MM.1S (cell line): Measurements from ENCODE around the gene TMEM176B.

Experiments used
- DNase-seq: peaks from one replicate; pipeline ENCODE4 v3.0.0-alpha.2; 2015
- H2AFZ ChIP-seq: fragments of 300-600 bp; sonication (generic); 2 replicates; pipeline ENCODE4 v1.6.0; 2016; ENCODE audit warnings: antibody characterized with exemption, low read length
- H3F3A ChIP-seq: fragments of 300-600 bp; sonication (generic); 2 replicates; pipeline ENCODE4 v1.6.1; 2016; ENCODE audit warnings: mild to moderate bottlenecking, antibody characterized with exemption, low read length, moderate library complexity, mixed read lengths; ENCODE audit not compliant: insufficient read depth
- H3K27ac ChIP-seq: fragments of 300-600 bp; sonication (generic); 2 replicates; pipeline ENCODE4 v1.5.1; 2016; ENCODE audit warnings: mild to moderate bottlenecking, low read length
- H3K27me3 ChIP-seq: fragments of 300-600 bp; sonication (generic); replicated peaks from 2 replicates; pipeline ENCODE4 v1.6.0; 2016; ENCODE audit warnings: low read length; ENCODE audit not compliant: insufficient read depth
- H3K36me3 ChIP-seq: fragments of 300-600 bp; sonication (generic); replicated peaks from 2 replicates; pipeline ENCODE4 v1.6.1; 2016; ENCODE audit warnings: mild to moderate bottlenecking, low read length, mixed read lengths; ENCODE audit not compliant: insufficient read depth
- H3K4me1 ChIP-seq: fragments of 300-600 bp; sonication (generic); 2 replicates; pipeline ENCODE4 v1.6.1; 2016; ENCODE audit warnings: low read length, mixed read lengths
- H3K4me2 ChIP-seq: fragments of 300-600 bp; sonication (generic); 2 replicates; pipeline ENCODE4 v1.6.0; 2016; ENCODE audit warnings: low read depth, low read length
- H3K4me3 ChIP-seq: fragments of 300-600 bp; sonication (generic); 2 replicates; pipeline ENCODE4 v1.5.1; 2016; ENCODE audit warnings: low read length, mixed read lengths
- H3K79me2 ChIP-seq: fragments of 300-600 bp; sonication (generic); 2 replicates; pipeline ENCODE4 v1.6.1; 2016; ENCODE audit warnings: mixed run types, low read length, mixed read lengths
- H3K9ac ChIP-seq: fragments of 300-600 bp; sonication (generic); 2 replicates; pipeline ENCODE4 v1.6.1; 2016; ENCODE audit warnings: low read length, mixed read lengths
- H3K9me2 ChIP-seq: fragments of 300-600 bp; sonication (generic); replicated peaks from 2 replicates; pipeline ENCODE4 v1.6.1; 2016; ENCODE audit warnings: mild to moderate bottlenecking, low read length, mixed read lengths; ENCODE audit not compliant: insufficient read depth
- H3K9me3 ChIP-seq: fragments of 300-600 bp; sonication (generic); replicated peaks from 2 replicates; pipeline ENCODE4 v1.6.1; 2016; ENCODE audit warnings: mild to moderate bottlenecking, low read length, mixed read lengths; ENCODE audit not compliant: insufficient read depth
- H4K20me1 ChIP-seq: fragments of 300-600 bp; sonication (generic); 2 replicates; pipeline ENCODE4 v1.6.1; 2016; ENCODE audit warnings: mild to moderate bottlenecking, low read length, moderate library complexity, mixed read lengths; ENCODE audit not compliant: insufficient read depth
- EZH2 ChIP-seq: fragments of 300-600 bp; sonication (generic); optimal IDR thresholded peaks from 2 replicates; pipeline ENCODE3; 2017; ENCODE audit warnings: low read depth, mild to moderate bottlenecking, antibody characterized with exemption, low read length, mixed read lengths
- EZH2phosphoT487 ChIP-seq: fragments of 300-600 bp; sonication (generic); IDR thresholded peaks from 2 replicates; pipeline ENCODE4 v1.6.1; 2018; ENCODE audit warnings: antibody characterized with exemption, low read length
- TF ChIP-seq, protein P1 (sequence below): fragments of 300-600 bp; sonication (generic); IDR thresholded peaks from 2 replicates; pipeline ENCODE4 v1.5.1; 2016; ENCODE audit warnings: antibody characterized with exemption, low read length, mixed read lengths

TMEM176B gene

DNA sequence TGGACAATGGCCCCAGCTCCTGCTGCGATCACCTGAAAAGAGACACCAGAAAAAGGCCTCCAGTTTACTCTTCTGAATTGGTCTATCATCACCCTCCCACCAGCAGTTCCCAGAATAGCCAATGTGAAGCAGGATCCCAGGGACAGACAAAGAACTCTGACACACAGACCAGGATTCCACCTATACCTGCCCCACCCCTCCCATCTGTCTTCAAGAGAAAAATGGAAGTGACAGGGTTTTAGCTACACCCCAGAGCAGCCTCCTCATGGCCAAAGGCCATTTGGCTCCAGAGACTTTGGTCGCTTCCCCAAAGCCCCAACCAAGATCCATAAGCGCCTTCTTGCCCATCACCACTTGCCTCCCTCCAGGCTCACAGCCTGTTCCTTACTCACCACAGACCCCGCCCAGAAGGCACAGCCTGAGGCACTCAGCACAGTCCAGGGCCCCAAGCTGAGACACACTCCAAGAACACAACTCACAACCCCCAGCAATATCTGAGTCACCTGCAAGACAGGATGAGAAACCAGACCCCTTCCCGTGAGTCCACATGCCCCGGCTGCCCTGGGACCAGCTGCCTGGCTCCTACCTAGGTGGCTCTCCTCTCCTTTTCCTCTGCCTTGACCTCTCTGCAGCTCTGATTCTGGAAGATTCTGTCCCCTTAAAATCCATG lies 6.5 kb downstream of the TMEM176B start:
- H3K79me2 ChIP-seq: no peaks in the 10 kb centered on the region
- H3K27me3 ChIP-seq: no peaks in the 10 kb centered on the region; the same call in 1 of the 2 replicates
- no peak overlapping the region for H3K9ac ChIP-seq
- H3F3A ChIP-seq: no peaks in the 10 kb centered on the region
- H4K20me1 ChIP-seq: no peaks in the 10 kb centered on the region
- H3K4me3 ChIP-seq: no peak overlapping the region
- TF ChIP-seq EZH2 (no peak), EZH2phosphoT487 (no peak)
- TF ChIP-seq, protein P1, sequence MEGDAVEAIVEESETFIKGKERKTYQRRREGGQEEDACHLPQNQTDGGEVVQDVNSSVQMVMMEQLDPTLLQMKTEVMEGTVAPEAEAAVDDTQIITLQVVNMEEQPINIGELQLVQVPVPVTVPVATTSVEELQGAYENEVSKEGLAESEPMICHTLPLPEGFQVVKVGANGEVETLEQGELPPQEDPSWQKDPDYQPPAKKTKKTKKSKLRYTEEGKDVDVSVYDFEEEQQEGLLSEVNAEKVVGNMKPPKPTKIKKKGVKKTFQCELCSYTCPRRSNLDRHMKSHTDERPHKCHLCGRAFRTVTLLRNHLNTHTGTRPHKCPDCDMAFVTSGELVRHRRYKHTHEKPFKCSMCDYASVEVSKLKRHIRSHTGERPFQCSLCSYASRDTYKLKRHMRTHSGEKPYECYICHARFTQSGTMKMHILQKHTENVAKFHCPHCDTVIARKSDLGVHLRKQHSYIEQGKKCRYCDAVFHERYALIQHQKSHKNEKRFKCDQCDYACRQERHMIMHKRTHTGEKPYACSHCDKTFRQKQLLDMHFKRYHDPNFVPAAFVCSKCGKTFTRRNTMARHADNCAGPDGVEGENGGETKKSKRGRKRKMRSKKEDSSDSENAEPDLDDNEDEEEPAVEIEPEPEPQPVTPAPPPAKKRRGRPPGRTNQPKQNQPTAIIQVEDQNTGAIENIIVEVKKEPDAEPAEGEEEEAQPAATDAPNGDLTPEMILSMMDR: no peak
- no peak for DNase-seq
- H3K4me1 ChIP-seq: no peaks in the 10 kb centered on the region
- H3K27ac ChIP-seq: no peak overlapping the region
- no peaks in the 10 kb centered on the region for H3K9me3 ChIP-seq
- no peak overlapping the region for H3K4me2 ChIP-seq
- no peaks in the 10 kb centered on the region for H3K36me3 ChIP-seq
- no peaks in the 10 kb centered on the region for H3K9me2 ChIP-seq
- no peak overlapping the region for H2AFZ ChIP-seq

DNA sequence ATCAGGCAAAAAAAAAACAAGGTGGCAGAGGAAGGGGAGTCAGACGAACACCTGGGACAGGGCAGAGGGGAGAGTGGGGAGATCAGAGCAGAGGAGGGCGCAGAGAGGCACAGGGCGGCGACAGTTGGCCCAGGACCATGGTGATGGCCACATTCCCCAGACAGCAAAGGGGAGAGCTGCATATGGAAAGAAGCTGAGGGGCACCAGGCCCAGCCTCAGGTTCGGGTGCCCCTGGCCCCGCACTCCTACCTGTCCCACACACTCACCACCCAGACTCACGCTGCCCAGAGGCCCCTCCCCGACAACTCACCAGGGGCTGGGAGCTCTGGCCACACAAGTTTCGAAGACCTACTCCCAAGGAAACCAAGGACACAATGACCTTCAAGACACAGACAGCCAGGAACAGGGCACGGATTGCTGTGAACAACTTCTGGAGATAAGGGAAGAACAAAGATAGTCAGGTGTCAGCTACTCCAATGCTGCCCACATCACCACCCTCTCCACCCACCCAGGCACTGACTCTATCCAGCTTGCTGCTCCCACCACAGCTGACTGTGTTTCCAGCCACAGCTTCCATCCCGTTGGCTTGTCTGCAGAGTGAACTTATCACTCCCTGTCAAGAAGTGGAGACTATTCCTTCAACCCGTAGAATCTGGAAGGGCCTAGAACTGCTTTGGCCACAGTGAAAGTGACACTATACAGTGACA lies 8.3 kb downstream of the TMEM176B start:
- H2AFZ ChIP-seq: no peak overlapping the region
- no peaks in the 10 kb centered on the region for H3F3A ChIP-seq
- H3K27me3 ChIP-seq: no peaks in the 10 kb centered on the region
- H3K9me3 ChIP-seq: no peaks in the 10 kb centered on the region
- no peaks in the 10 kb centered on the region for H4K20me1 ChIP-seq
- DNase-seq: no peak
- no peaks in the 10 kb centered on the region for H3K4me1 ChIP-seq
- TF ChIP-seq, protein P1: no peak
- TF ChIP-seq EZH2phosphoT487 (no peak), EZH2 (no peak)
- H3K27ac ChIP-seq: no peak overlapping the region
- no peak overlapping the region for H3K4me2 ChIP-seq
- no peaks in the 10 kb centered on the region for H3K36me3 ChIP-seq
- no peaks in the 10 kb centered on the region for H3K79me2 ChIP-seq
- no peaks in the 10 kb centered on the region for H3K9me2 ChIP-seq
- H3K9ac ChIP-seq: no peak overlapping the region
- no peak overlapping the region for H3K4me3 ChIP-seq

GRCh38 chr7:150791304-150791703 lies 8.9 kb downstream of the TMEM176B start:
- H3K79me2 ChIP-seq: no peaks in the 10 kb centered on the region
- no peaks in the 10 kb centered on the region for H3K9me3 ChIP-seq
- no peak overlapping the region for H3K9ac ChIP-seq
- no peaks in the 10 kb centered on the region for H3F3A ChIP-seq
- H3K4me3 ChIP-seq: no peak overlapping the region
- H3K27ac ChIP-seq: no peak overlapping the region
- H3K9me2 ChIP-seq: no peaks in the 10 kb centered on the region
- H3K4me1 ChIP-seq: no peaks in the 10 kb centered on the region
- H3K36me3 ChIP-seq: no peaks in the 10 kb centered on the region
- no peak overlapping the region for H3K4me2 ChIP-seq
- H4K20me1 ChIP-seq: no peaks in the 10 kb centered on the region
- H2AFZ ChIP-seq: no peak overlapping the region
- H3K27me3 ChIP-seq: no peaks in the 10 kb centered on the region
- TF ChIP-seq EZH2phosphoT487: no peak
- TF ChIP-seq, protein P1: no peak
- TF ChIP-seq EZH2: no peak
- DNase-seq: no peak
